ENCODE results near the gene ARID2. TPM values are rescaled to one million over a fixed set of nuclear protein-coding genes. Genes with fewer than 3 reads are reported as not detected.

The ARID2 gene
- total and polyA plus RNA-seq, 2 of the 13 experiments (the other 11 are each of a cell fraction or from before 2014, with no cell fraction given) = 15.9 to 22.2 TPM

DNA sequence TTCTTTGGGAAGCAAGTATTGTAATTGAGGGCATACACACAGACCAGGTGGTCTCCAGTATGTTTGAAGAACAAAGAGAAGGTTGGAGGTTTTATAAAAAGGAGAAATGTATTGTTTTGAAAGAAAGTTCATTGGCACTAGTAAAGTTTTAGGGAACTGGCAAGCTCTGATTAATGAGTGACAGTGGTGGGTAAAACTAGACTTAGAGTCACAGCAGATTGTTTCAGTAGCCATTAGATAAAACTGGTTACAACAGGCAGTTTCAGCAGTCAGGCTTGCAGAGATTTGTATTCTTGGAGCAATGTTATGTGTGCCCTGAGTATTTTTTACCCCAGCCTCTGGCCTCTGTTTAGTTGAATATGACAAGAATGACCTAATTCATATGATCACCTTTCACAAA is 49.1 kb upstream of the ARID2 start:
- no peak for TF ChIP-seq PRMT3 (CRISPR knock-in tag; IDR thresholded peaks at IDR 0.05; ENCODE audit: borderline replicate concordance, low read depth)
- TF ChIP-seq, protein P1, sequence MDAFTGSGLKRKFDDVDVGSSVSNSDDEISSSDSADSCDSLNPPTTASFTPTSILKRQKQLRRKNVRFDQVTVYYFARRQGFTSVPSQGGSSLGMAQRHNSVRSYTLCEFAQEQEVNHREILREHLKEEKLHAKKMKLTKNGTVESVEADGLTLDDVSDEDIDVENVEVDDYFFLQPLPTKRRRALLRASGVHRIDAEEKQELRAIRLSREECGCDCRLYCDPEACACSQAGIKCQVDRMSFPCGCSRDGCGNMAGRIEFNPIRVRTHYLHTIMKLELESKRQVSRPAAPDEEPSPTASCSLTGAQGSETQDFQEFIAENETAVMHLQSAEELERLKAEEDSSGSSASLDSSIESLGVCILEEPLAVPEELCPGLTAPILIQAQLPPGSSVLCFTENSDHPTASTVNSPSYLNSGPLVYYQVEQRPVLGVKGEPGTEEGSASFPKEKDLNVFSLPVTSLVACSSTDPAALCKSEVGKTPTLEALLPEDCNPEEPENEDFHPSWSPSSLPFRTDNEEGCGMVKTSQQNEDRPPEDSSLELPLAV (CRISPR knock-in tag; conservative IDR thresholded peaks at IDR 0.05; ENCODE audit: low read depth) = no peak
- TF ChIP-seq XRCC5 (optimal IDR thresholded peaks at IDR 0.05; ENCODE audit: low read length) = no peak
- TF ChIP-seq ZNF17 (CRISPR knock-in tag; IDR thresholded peaks at IDR 0.05) = no peak
- TF ChIP-seq SMC3 (IDR thresholded peaks at IDR 0.05; ENCODE audit: low read length) = no peak
- TF ChIP-seq ZNF121 (CRISPR knock-in tag; IDR thresholded peaks at IDR 0.05) = no peak
- TF ChIP-seq ZFP1 (CRISPR knock-in tag; IDR thresholded peaks at IDR 0.05) = no peak
- no peak for TF ChIP-seq NR3C1 (CRISPR knock-in tag; IDR thresholded peaks at IDR 0.05)
- no peak for TF ChIP-seq ZFP36L2 (CRISPR knock-in tag; IDR thresholded peaks at IDR 0.05)
- no peak for TF ChIP-seq TEAD2 (CRISPR knock-in tag; IDR thresholded peaks at IDR 0.05)
- TF ChIP-seq, protein P2, sequence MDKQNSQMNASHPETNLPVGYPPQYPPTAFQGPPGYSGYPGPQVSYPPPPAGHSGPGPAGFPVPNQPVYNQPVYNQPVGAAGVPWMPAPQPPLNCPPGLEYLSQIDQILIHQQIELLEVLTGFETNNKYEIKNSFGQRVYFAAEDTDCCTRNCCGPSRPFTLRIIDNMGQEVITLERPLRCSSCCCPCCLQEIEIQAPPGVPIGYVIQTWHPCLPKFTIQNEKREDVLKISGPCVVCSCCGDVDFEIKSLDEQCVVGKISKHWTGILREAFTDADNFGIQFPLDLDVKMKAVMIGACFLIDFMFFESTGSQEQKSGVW (CRISPR knock-in tag; IDR thresholded peaks at IDR 0.05; ENCODE audit: borderline replicate concordance) = no peak
- no peak for DNase-seq (ENCODE audit: low spot score)
- H3K9me3 ChIP-seq (ENCODE audit: low read length) = no peaks in the 10 kb centered on the region
- CTCF ChIA-PET (ENCODE audit: low intra/inter-chr PET ratio, low total read pairs) = no interaction called here
- no peak overlapping the region for H3K27ac ChIP-seq (ENCODE audit: extremely low read length, insufficient read depth, low read length)
- BruUV-seq (replicated peaks) = no TSS peak
- no peaks in the 10 kb centered on the region for H3K4me1 ChIP-seq (ENCODE audit: insufficient read depth, low read length)
- no peak overlapping the region for H2AFZ ChIP-seq (ENCODE audit: low read length)
- no peak overlapping the region for H3K4me3 ChIP-seq (replicated peaks in 1 of 3; ENCODE audit: insufficient read depth in 1 of 3, low read depth in 2 of 3, low read length in 3 of 3)
- H3K79me2 ChIP-seq (ENCODE audit: insufficient read depth, low read length) = no peaks in the 10 kb centered on the region
- no peak for FAIRE-seq
- H4K20me1 ChIP-seq (ENCODE audit: insufficient read depth, low read length) = no peaks in the 10 kb centered on the region
- no peaks in the 10 kb centered on the region for H3K36me3 ChIP-seq (replicated peaks in 1 of 2; ENCODE audit: control insufficient read depth in 1 of 2, insufficient read depth in 2 of 2, low read length in 2 of 2)
- no peak overlapping the region for H3K9ac ChIP-seq (ENCODE audit: insufficient read depth, low read depth, low read length)
- no peak overlapping the region for H3K4me2 ChIP-seq (ENCODE audit: low read depth, low read length)
- ATAC-seq = no peak
- in situ Hi-C loops (cut with HindIII; ENCODE audit: extremely low pct_ligation_motif_present, low pct_unique_long_range_greater_than_20kb) = no loop called here
- POLR2A ChIA-PET = no interaction called here
- intact Hi-C loops (cut with micrococcal nuclease; ENCODE audit: unreplicated experiment) = no loop called here
- H3K27me3 ChIP-seq (ENCODE audit: control insufficient read depth in 1 of 2, insufficient read depth in 2 of 2, low read length in 2 of 2) = no peaks in the 10 kb centered on the region

Measured in HepG2 (cell line).